ENCODE data around the gene ME3. TPM values are rescaled to one million over a fixed set of nuclear protein-coding genes. Genes with fewer than 3 reads are reported as not detected.

The ME3 gene
- polyA plus RNA-seq, 1 donor (not counting 4 experiments of a cell fraction or from before 2014, with no cell fraction given): 1.0 TPM

DNA sequence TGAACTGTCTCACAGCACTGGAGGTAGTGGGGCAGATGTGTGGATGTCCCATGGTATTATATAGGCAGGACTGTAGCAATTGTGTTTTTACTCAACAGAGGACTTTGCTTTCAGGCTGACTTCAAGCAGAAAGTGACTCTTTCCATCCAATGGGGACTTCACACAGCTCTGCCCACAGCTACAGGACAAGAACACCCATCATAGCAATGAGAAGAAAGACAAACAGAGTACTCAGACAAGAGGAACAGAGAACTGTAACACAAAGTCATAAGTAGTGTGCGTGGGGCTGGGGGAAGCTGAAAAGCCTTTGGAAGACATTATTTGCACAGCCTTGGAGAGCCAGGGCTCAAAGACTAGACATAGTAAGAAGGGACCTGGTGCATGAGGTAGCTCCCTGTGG, 227.4 kb downstream of the ME3 start:
- TF ChIP-seq, protein P1, sequence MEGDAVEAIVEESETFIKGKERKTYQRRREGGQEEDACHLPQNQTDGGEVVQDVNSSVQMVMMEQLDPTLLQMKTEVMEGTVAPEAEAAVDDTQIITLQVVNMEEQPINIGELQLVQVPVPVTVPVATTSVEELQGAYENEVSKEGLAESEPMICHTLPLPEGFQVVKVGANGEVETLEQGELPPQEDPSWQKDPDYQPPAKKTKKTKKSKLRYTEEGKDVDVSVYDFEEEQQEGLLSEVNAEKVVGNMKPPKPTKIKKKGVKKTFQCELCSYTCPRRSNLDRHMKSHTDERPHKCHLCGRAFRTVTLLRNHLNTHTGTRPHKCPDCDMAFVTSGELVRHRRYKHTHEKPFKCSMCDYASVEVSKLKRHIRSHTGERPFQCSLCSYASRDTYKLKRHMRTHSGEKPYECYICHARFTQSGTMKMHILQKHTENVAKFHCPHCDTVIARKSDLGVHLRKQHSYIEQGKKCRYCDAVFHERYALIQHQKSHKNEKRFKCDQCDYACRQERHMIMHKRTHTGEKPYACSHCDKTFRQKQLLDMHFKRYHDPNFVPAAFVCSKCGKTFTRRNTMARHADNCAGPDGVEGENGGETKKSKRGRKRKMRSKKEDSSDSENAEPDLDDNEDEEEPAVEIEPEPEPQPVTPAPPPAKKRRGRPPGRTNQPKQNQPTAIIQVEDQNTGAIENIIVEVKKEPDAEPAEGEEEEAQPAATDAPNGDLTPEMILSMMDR (optimal IDR thresholded peaks at IDR 0.05 in 1 of 3, IDR thresholded peaks at IDR 0.05 in 1 of 3, conservative IDR thresholded peaks at IDR 0.05 in 1 of 3; ENCODE audit: extremely low read depth in 1 of 3, insufficient read depth in 2 of 3, low read length in 3 of 3): no peak
- no peak for TF ChIP-seq EZH2 (IDR thresholded peaks at IDR 0.05; ENCODE audit: low read length)
- no peak for DNase-seq (ENCODE audit: low read depth, low spot score)
- dilution Hi-C loops (cut with MboI; ENCODE audit: extremely low pct_ligation_motif_present, low sequenced_read_pairs): no loop called here
- no peaks in the 10 kb centered on the region for H4K20me1 ChIP-seq (ENCODE audit: control insufficient read depth, extremely low read depth, insufficient read depth, low read length)
- H3K4me1 ChIP-seq (ENCODE audit: control insufficient read depth, extremely low read depth, insufficient read depth, low read length): no peaks in the 10 kb centered on the region
- no peak overlapping the region for H3K9ac ChIP-seq (ENCODE audit: control insufficient read depth, extremely low read depth, insufficient read depth, low read length)
- H3K9me3 ChIP-seq (ENCODE audit: control insufficient read depth, low read depth, low read length): no peaks in the 10 kb centered on the region
- H2AFZ ChIP-seq (ENCODE audit: control insufficient read depth, low read length): no peak overlapping the region
- H3K9me1 ChIP-seq (ENCODE audit: control insufficient read depth, extremely low read depth, insufficient read depth, low read length): no peaks in the 10 kb centered on the region
- no peaks in the 10 kb centered on the region for H3K27me3 ChIP-seq (ENCODE audit: control insufficient read depth, extremely low read depth, insufficient read depth, low read length)
- no peaks in the 10 kb centered on the region for H3K36me3 ChIP-seq (ENCODE audit: control insufficient read depth in 2 of 2, extremely low read depth in 1 of 2, insufficient read depth in 2 of 2, low read length in 2 of 2)
- H3K4me2 ChIP-seq (ENCODE audit: control insufficient read depth, extremely low read depth, insufficient read depth, low read depth, low read length): no peak overlapping the region
- no peak for FAIRE-seq
- no peak overlapping the region for H3K27ac ChIP-seq (ENCODE audit: control insufficient read depth, insufficient read depth, low read length)
- H3K79me2 ChIP-seq (ENCODE audit: control insufficient read depth, insufficient read depth, low read length): no peaks in the 10 kb centered on the region
- no peak overlapping the region for H3K4me3 ChIP-seq (ENCODE audit: control insufficient read depth in 2 of 3, extremely low read depth in 1 of 3, insufficient read depth in 2 of 3, low read depth in 1 of 3, low read length in 3 of 3)

DNA sequence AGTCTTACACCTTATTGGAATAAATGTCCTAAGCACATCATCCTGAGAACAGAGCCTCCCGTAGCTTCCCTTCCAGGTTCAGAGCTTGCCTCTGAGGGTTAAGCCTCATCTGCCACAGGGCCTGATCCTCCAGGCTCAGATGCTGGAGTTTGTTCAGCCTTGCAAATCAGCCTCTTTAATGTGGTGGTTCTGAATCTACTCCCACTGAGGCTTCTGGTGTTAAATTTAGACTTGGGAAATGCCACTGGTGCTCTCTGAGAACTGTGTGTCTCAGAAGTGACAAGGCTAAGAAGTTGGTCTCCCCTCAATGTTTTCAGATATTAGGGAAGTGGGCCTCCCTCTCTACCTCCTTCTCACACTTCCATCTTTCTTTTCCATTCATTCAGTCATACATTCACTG, 229.0 kb downstream of the ME3 start:
- dilution Hi-C loops (cut with MboI; ENCODE audit: extremely low pct_ligation_motif_present, low sequenced_read_pairs): no loop called here
- Histone ChIP-seq H3K27ac (ENCODE audit: control insufficient read depth, insufficient read depth, low read length) (no peak overlapping the region), H3K4me1 (ENCODE audit: control insufficient read depth, extremely low read depth, insufficient read depth, low read length) (no peaks in the 10 kb centered on the region)

More for the DNA sequence above, 229.0 kb downstream of the ME3 start:
- Histone ChIP-seq H3K27me3 (ENCODE audit: control insufficient read depth, extremely low read depth, insufficient read depth, low read length) (no peaks in the 10 kb centered on the region), H3K4me2 (ENCODE audit: control insufficient read depth, extremely low read depth, insufficient read depth, low read depth, low read length) (no peak overlapping the region), H3K36me3 (ENCODE audit: control insufficient read depth in 2 of 2, extremely low read depth in 1 of 2, insufficient read depth in 2 of 2, low read length in 2 of 2) (no peaks in the 10 kb centered on the region), H3K4me3 (ENCODE audit: control insufficient read depth in 2 of 3, extremely low read depth in 1 of 3, insufficient read depth in 2 of 3, low read depth in 1 of 3, low read length in 3 of 3) (no peak overlapping the region), H3K9ac (ENCODE audit: control insufficient read depth, extremely low read depth, insufficient read depth, low read length) (no peak overlapping the region), H3K9me3 (ENCODE audit: control insufficient read depth, low read depth, low read length) (no peaks in the 10 kb centered on the region), H3K79me2 (ENCODE audit: control insufficient read depth, insufficient read depth, low read length) (no peaks in the 10 kb centered on the region), H3K9me1 (ENCODE audit: control insufficient read depth, extremely low read depth, insufficient read depth, low read length) (no peaks in the 10 kb centered on the region), H2AFZ (ENCODE audit: control insufficient read depth, low read length) (no peak overlapping the region), H4K20me1 (ENCODE audit: control insufficient read depth, extremely low read depth, insufficient read depth, low read length) (no peaks in the 10 kb centered on the region)
- DNase-seq (ENCODE audit: low read depth, low spot score): no peak
- TF ChIP-seq, protein P1 (optimal IDR thresholded peaks at IDR 0.05 in 1 of 3, IDR thresholded peaks at IDR 0.05 in 1 of 3, conservative IDR thresholded peaks at IDR 0.05 in 1 of 3; ENCODE audit: extremely low read depth in 1 of 3, insufficient read depth in 2 of 3, low read length in 3 of 3): no peak
- TF ChIP-seq EZH2 (IDR thresholded peaks at IDR 0.05; ENCODE audit: low read length): no peak
- no peak for FAIRE-seq
